GM23338 (cell line): ENCODE data around the gene BBLN. TPM values are rescaled to one million over a fixed set of nuclear protein-coding genes. Genes with fewer than 3 reads are reported as not detected.

Experiments
- ATAC-seq: fragments of 200-7000 bp; cut with Tn5 transposase; 3 replicates; pipeline ENCODE4 v1.9.1; 2020
- DNase-seq: peaks from one replicate; pipeline ENCODE4 v3.0.0-alpha.2; 2015; ENCODE audit warnings: low spot score
- H2AFZ ChIP-seq: fragments of 200-600 bp; sonication (generic); 2 replicates; pipeline ENCODE4 v1.8.0; 2016; ENCODE audit warnings: antibody characterized with exemption, mild to moderate bottlenecking, moderate library complexity
- H3F3A ChIP-seq: fragments of 200-600 bp; sonication (generic); replicated peaks from 2 replicates; pipeline ENCODE4 v1.8.0; 2017; ENCODE audit warnings: antibody characterized with exemption, mixed run types, low read depth
- H3K27ac ChIP-seq: fragments of 200-600 bp; sonication (generic); 2 replicates; pipeline ENCODE4 v1.6.1; 2016; ENCODE audit warnings: low read depth
- H3K27me3 ChIP-seq: fragments of 200-600 bp; sonication (generic); 2 replicates; pipeline ENCODE4 v1.8.0; 2016; ENCODE audit warnings: mild to moderate bottlenecking, mixed run types, moderate library complexity; ENCODE audit not compliant: insufficient read depth
- H3K36me3 ChIP-seq: fragments of 200-600 bp; sonication (generic); 2 replicates; pipeline ENCODE4 v1.8.0; 2016; ENCODE audit warnings: mild to moderate bottlenecking; ENCODE audit not compliant: insufficient read depth
- H3K4me1 ChIP-seq: fragments of 200-600 bp; sonication (generic); 2 replicates; pipeline ENCODE4 v1.8.0; 2016; ENCODE audit warnings: mild to moderate bottlenecking, moderate library complexity; ENCODE audit not compliant: insufficient read depth
- H3K4me2 ChIP-seq: fragments of 200-600 bp; sonication (generic); 2 replicates; pipeline ENCODE4 v1.7.1; 2017; ENCODE audit warnings: mixed run types
- H3K4me3 ChIP-seq: fragments of 200-600 bp; sonication (generic); 2 replicates; pipeline ENCODE4 v1.6.1; 2016; ENCODE audit warnings: mixed run types
- H3K79me2 ChIP-seq: fragments of 200-600 bp; sonication (generic); replicated peaks from 2 replicates; pipeline ENCODE4 v1.8.0; 2017; ENCODE audit warnings: mild to moderate bottlenecking; ENCODE audit not compliant: insufficient read depth
- H3K9me2 ChIP-seq: fragments of 200-600 bp; sonication (generic); 2 replicates; pipeline ENCODE4 v1.8.0; 2017; ENCODE audit not compliant: insufficient read depth
- H4K20me1 ChIP-seq: fragments of 200-600 bp; sonication (generic); replicated peaks from 2 replicates; pipeline ENCODE4 v1.8.0; 2017; ENCODE audit warnings: mild to moderate bottlenecking; ENCODE audit not compliant: insufficient read depth
- H3K27ac Mint-ChIP-seq: 2 replicates; pipeline ENCODE4 v1.8.0; 2020; ENCODE audit warnings: inconsistent platforms, mild to moderate bottlenecking, moderate library complexity, mixed read lengths
- H3K27me3 Mint-ChIP-seq: 3 replicates; pipeline ENCODE4 v1.8.0; 2022; ENCODE audit warnings: low read depth, mild to moderate bottlenecking, moderate library complexity, mixed read lengths, inconsistent platforms; ENCODE audit not compliant: insufficient read depth, poor library complexity
- H3K36me3 Mint-ChIP-seq: 3 replicates; pipeline ENCODE4 v1.8.0; 2021; ENCODE audit warnings: low read depth, mild to moderate bottlenecking, inconsistent platforms, moderate library complexity, mixed read lengths
- H3K4me1 Mint-ChIP-seq: 3 replicates; pipeline ENCODE4 v1.8.0; 2020; ENCODE audit warnings: mild to moderate bottlenecking, inconsistent platforms, mixed read lengths
- H3K4me3 Mint-ChIP-seq: 3 replicates; pipeline ENCODE4 v1.8.0; 2021; ENCODE audit warnings: moderate library complexity, mild to moderate bottlenecking, inconsistent platforms, mixed read lengths
- H3K9me3 Mint-ChIP-seq: 3 replicates; pipeline ENCODE4 v1.8.0; 2020; ENCODE audit warnings: moderate library complexity, mild to moderate bottlenecking, inconsistent platforms, mixed read lengths
- CREB1 ChIP-seq: fragments of 250-450 bp; sonication (Bioruptor Pico); IDR thresholded peaks from 2 replicates; pipeline ENCODE4 v1.5.0; 2020; ENCODE audit warnings: low read depth, mild to moderate bottlenecking, moderate library complexity
- EZH2 ChIP-seq: fragments of 200-600 bp; sonication (generic); IDR thresholded peaks from one replicate; pipeline ENCODE4 v1.8.0; 2017; ENCODE audit warnings: antibody characterized with exemption, mild to moderate bottlenecking, low read depth; ENCODE audit not compliant: unreplicated experiment
- JUNB ChIP-seq: IDR thresholded peaks from one replicate; pipeline ENCODE4 v1.6.1; 2016; ENCODE audit warnings: antibody characterized with exemption; ENCODE audit not compliant: unreplicated experiment
- POLR2AphosphoS5 ChIP-seq: IDR thresholded peaks from 2 replicates; pipeline ENCODE4 v1.6.1; 2016; ENCODE audit warnings: antibody characterized with exemption, low read depth
- ZNF114 ChIP-seq: fragments of 250-450 bp; sonication (Bioruptor Pico); IDR thresholded peaks from 2 replicates; pipeline ENCODE4 v1.5.0; 2020; ENCODE audit warnings: mild to moderate bottlenecking, moderate library complexity
- polyA plus RNA-seq: library from polyadenylated mRNA; unstranded; fragments of >200 nt; fragmentation: Nextera tagmentation; extraction: Ambion mirVana; gene quantifications from 2 replicates; pipeline ENCODE4 v1.2.1, GENCODE V29; 2016
- total RNA-seq: library from RNA; depleted of rRNA; stranded (reverse); fragments of >200 nt; shearing (Covaris generic); gene quantifications from 2 replicates; pipeline ENCODE4 v1.2.3, GENCODE V29; 2014
- TF ChIP-seq, protein P1 (sequence below), 2 experiments: fragments of 200-600 bp in 1 of 2; sonication (generic) in 1 of 2; conservative IDR thresholded peaks; 2 replicates each; pipeline versions ENCODE4 v1.5.1 to v1.6.1; 2016 to 2017; ENCODE audit warnings: antibody characterized with exemption in 2 of 2, low read depth in 2 of 2, mild to moderate bottlenecking in 2 of 2, moderate library complexity in 1 of 2
- TF ChIP-seq, protein P2 (sequence below): IDR thresholded peaks from 2 replicates; pipeline ENCODE4 v1.6.1; 2016; ENCODE audit warnings: antibody characterized with exemption

The BBLN gene
- total and polyA plus RNA-seq, 2 experiments from 2014 or later: 171 to 246 TPM

DNA sequence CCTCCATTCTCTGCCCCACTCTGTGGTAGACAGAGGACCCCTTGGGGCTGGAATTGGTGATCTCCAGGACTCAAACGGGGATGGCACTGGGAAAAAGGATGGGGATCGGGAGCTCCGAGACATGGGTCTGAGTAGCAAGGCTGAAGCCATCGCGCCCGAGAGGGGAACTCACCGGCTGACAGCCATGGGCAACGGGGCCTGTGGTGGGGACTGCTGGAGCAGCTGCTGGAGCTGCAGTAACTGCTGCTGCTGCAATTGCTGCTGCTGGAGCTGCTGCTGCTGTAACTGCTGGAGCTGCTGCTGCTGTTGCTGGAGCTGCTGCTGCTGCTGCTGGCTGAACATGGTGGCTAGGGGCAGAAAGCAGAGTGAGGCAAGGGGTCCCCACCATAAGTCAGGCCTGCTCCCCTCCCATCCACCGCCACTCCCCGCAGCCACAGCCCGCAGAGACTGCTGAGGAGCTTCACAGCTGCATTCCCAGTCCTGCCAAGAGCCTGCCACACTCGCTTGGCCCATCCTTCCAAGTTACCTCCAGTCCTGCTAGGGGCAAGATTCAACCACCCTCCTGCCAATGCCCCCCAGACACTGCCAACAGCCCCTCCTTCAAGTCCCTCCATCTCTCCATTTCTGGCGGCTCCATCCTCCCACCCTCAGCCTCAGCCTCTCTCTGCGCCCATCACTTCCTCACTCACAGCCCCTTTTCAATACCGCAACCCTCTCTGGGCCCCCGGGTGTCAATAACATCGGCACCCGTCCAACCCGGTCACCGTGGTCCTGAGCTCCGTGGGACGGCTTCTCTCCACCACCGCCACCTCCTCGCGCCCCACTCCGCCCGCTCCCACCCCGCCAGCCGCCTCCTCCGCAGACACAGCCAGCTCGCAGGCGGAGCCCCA, 30.7 kb downstream of the BBLN start:
- peak overlapping the region; percentile 98 for H3K4me3 Mint-ChIP-seq
- Histone ChIP-seq H3K79me2 (no peaks in the 10 kb centered on the region), H3K4me1 (no peaks in the 10 kb centered on the region), H3K4me3 (peak overlapping the region; percentile 90), H3K27ac (no peak overlapping the region), H3K9me2 (no peaks in the 10 kb centered on the region), H3K4me2 (peak overlapping the region; percentile 91), H2AFZ (peak overlapping the region; percentile 86), H3K27me3 (peaks cover 6% of the 10 kb centered on the region; the same call in 1 of the 2 replicates), H3F3A (no peaks in the 10 kb centered on the region), H4K20me1 (peaks cover 3% of the 10 kb centered on the region; the same call in 1 of the 2 replicates), H3K36me3 (0 out of 2 replicates have a peak, but pooled peaks cover 6% of the 10 kb centered on the region)
- TF ChIP-seq EZH2: no peak
- TF ChIP-seq ZNF114 (CRISPR knock-in tag): no peak
- H3K27me3 Mint-ChIP-seq: peaks cover 21% of the 10 kb centered on the region
- peak; percentile 19 for DNase-seq
- peak; percentile 4 for ATAC-seq
- peaks cover 6% of the 10 kb centered on the region for H3K4me1 Mint-ChIP-seq
- peaks cover 32% of the 10 kb centered on the region for H3K36me3 Mint-ChIP-seq
- H3K27ac Mint-ChIP-seq: no peak overlapping the region
- no peaks in the 10 kb centered on the region for H3K9me3 Mint-ChIP-seq

DNA sequence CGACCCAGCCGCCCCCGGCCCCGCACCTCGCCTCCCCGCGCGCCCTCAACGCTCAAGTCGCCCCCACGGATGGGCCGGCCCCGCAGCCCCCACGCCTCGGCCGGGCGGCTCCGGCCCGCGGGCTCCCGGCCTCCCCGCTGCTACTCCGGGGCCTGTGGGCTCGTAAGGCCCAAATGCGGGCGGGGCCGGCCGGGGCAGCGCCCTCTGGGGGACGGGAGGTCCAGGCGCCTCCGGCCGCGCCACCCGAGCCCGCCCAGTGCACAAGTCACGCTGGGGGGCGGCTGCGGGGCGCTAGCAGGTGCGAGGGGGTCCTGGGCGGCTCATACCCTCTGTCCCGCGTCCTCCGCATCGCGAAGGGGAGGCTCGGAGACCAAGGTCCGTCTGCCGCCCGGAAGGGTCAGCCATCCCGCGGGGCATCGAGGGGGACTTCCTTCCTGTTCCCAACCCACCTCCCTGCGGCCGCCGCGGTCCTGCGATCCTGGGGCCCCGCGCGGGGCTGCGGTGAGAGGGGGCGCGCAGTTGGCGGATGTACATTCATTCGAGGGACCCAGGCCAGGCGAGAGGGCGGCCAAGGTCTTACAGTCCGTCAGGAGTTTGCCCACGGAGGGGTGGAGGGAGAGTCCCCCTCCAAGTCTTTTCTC, 31.5 kb downstream of the BBLN start, which contains the start of gene CIZ1:
CIZ1 (minus strand) TSS at position 167 of the 641 bp plus-strand sequence. CDS start 715 bp downstream, outside the sequence.
- Mint-ChIP-seq H3K36me3 (peaks cover 27% of the 10 kb centered on the region), H3K27ac (no peak within 1 kb of the TSS), H3K9me3 (no peaks in the 10 kb centered on the region), H3K4me3 (peak within 1 kb of the TSS; percentile 98), H3K27me3 (peaks cover 21% of the 10 kb centered on the region), H3K4me1 (peaks cover 6% of the 10 kb centered on the region)
- no peaks in the 10 kb centered on the region for H3K79me2 ChIP-seq
- peaks cover 3% of the 10 kb centered on the region; the same call in 1 of the 2 replicates for H4K20me1 ChIP-seq
- TF ChIP-seq POLR2AphosphoS5 (peak; percentile 77), CREB1 (peak; percentile 32; the same call in 1 of the 2 replicates), JUNB (no peak)
- TF ChIP-seq, protein P1, sequence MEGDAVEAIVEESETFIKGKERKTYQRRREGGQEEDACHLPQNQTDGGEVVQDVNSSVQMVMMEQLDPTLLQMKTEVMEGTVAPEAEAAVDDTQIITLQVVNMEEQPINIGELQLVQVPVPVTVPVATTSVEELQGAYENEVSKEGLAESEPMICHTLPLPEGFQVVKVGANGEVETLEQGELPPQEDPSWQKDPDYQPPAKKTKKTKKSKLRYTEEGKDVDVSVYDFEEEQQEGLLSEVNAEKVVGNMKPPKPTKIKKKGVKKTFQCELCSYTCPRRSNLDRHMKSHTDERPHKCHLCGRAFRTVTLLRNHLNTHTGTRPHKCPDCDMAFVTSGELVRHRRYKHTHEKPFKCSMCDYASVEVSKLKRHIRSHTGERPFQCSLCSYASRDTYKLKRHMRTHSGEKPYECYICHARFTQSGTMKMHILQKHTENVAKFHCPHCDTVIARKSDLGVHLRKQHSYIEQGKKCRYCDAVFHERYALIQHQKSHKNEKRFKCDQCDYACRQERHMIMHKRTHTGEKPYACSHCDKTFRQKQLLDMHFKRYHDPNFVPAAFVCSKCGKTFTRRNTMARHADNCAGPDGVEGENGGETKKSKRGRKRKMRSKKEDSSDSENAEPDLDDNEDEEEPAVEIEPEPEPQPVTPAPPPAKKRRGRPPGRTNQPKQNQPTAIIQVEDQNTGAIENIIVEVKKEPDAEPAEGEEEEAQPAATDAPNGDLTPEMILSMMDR (conservative IDR thresholded peaks at IDR 0.05; ENCODE audit: low read depth in 2 of 2): peak; percentile 57 to 75
- TF ChIP-seq, protein P2, sequence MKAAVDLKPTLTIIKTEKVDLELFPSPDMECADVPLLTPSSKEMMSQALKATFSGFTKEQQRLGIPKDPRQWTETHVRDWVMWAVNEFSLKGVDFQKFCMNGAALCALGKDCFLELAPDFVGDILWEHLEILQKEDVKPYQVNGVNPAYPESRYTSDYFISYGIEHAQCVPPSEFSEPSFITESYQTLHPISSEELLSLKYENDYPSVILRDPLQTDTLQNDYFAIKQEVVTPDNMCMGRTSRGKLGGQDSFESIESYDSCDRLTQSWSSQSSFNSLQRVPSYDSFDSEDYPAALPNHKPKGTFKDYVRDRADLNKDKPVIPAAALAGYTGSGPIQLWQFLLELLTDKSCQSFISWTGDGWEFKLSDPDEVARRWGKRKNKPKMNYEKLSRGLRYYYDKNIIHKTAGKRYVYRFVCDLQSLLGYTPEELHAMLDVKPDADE: 0 out of 2 replicates have a peak, but pooled peaks have one; percentile 29
- 0 out of 2 replicates have a peak, but pooled peaks cover 6% of the 10 kb centered on the region for H3K36me3 ChIP-seq
- DNase-seq: peak; percentile 85
- peak within 1 kb of the TSS; percentile 91 for H3K4me2 ChIP-seq
- no peaks in the 10 kb centered on the region for H3K4me1 ChIP-seq
- H3K27me3 ChIP-seq: peaks cover 6% of the 10 kb centered on the region; the same call in 1 of the 2 replicates
- no peaks in the 10 kb centered on the region for H3F3A ChIP-seq
- H3K27ac ChIP-seq: no peak within 1 kb of the TSS
- H3K4me3 ChIP-seq: peak within 1 kb of the TSS; percentile 90
- H3K9me2 ChIP-seq: no peaks in the 10 kb centered on the region
- peak; percentile 86 for ATAC-seq
- H2AFZ ChIP-seq: peak within 1 kb of the TSS; percentile 97
